Hippocampal formation (tissue), 2 donors: ENCODE results near the gene OBSCN.

Experiments used
- DNase-seq, 2 donors: peaks; one replicate each; lab custom pipeline; 2025; lab: John Stamatoyannopoulos, UW

OBSCN gene

DNA sequence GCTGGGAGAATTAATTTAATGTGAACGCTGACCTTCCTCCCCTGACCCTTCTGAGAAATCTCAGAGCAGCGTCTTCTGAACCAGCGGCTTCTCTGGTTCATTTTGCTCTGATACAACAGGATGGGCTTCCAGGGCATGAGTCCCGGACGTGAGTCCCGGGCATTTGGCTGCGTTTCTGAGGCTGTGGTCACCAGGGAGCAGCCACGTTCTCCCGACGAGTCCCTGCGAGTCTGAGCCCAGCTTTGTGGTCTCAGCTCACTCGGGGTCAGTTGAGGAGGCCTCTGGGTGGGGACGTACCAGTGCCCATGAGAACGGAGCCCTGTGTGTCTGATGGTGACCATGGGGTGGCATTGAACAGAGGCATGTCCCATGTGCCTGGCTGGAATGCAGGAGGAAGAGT, 17.7 kb upstream of the OBSCN start:
- no peak for DNase-seq

DNA sequence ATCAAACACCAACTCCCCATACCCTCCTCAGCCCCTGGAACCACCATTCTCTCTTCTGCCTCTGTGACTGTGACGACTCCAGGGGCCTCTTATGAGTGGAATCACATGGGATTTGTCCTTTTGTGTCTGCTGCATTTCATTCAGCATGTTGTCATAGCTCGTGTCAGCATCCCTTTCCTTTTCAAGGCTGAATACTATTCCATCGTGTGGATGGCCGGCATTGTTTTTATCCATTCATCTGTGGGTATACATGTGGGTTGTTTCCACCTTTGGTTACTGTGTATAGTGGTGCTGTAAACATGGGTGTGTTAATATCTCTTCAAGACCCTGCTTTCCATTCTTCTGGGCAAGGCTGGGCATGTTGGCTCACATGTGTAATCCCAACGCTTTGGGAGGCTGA, 17.1 kb upstream of the OBSCN start:
- no peak for DNase-seq

DNA sequence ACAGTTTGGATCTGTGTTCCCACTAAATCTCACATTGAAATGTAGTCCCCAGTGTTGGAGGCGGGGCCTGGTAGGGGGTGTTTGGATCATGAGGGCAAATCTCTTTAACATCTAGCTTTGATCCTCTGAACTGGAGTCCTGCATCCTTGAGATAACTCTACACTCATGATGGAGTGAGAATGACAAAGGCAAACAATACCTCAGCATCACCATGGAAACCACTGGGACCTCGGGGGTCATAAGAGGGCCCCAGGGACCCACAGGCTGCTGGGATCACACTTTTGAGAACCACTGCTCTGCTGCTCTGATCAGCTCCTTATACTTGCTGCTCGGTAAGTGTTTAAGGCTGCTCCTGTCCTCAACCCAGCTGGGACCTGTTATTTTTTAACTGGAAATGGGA, 13.4 kb upstream of the OBSCN start:
- DNase-seq, result no peak

DNA sequence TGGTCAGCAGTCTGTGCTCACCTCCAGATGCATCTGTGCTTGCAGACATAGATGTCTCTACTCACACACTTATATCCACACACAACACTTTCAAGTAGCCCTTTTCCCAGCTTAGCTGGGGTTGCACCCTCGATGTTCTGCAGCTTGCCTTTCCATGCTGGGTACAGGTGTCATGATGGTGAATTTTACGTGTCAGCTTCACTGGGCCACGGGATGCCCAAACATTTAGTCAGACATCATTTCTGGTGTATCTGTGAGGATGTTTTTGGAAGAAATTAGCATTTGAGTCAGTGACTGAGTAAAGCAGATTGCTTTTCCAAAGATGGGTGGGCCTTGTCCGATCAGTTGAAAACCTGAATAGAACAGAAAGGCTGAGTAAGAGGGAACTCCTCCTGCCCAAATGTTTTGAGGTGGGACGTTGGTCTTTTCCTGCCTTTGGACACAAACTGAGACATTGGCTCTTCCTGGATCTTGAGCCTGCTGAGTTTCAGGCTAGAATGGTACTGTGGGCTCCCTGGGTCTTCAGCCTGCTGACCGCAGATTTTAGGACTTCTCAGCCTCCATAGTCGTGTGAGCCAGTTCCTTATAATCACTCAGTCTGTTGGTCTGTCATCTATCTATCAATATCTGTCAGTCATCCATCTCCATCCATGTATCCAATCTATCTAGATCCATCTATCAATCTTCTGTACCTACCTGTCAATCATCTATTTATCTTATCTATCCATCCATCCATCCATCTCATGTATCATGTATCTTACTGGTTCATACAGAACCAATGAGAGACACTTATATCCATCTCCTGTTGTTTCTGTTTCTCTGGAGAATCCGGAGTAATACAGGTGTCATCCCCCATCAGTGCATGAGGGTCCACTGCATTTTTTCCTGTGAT, 12.7 kb upstream of the OBSCN start:
- DNase-seq, result no peak

- DNase-seq, result no peak
These were observed 10.2 kb upstream of the OBSCN start for GRCh38 chr1:228197555-228198147.

DNA sequence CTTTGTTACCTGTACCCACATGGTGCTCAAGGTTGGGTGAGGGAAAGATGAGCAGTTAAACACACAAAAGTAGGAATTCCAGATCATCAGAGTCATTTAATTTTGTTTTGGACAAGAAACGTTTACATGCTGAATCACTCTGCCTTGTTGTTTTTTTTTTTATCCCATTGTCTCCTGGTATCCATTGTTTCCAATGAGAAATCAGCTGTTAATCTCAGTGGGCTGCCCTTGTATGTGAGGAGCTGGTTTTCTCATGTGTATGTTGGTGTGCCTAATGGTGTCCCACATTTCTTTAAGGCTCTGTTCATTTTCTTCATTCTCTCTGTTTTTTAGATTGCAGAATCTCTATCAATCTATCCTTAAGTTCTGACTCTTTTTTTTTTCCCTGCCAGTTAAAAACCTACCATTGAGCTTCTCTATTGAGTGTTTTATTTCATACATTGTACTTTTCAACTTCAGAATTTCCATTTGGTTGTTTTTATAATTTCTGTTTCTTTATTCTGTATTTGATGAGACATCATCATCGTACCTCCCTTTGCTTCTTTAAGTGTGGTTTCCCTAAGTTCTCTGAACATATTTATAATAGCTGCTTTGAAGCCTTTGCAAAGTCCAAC, 8.8 kb upstream of the OBSCN start:
- DNase-seq, result no peak

GRCh38 chr1:228204958-228205357, 2.9 kb upstream of the OBSCN start:
- DNase-seq, result no peak

- DNase-seq, result no peak
These were observed 2.1 kb upstream of the OBSCN start for GRCh38 chr1:228205526-228206436.

- DNase-seq, result no peak
These were observed 1.1 kb upstream of the OBSCN start for GRCh38 chr1:228206582-228207351.

- DNase-seq, result no peak
These were observed 448 bp upstream of the OBSCN start for GRCh38 chr1:228207381-228207810.

GRCh38 chr1:228208831-228209551, 1.1 kb downstream of the OBSCN start:
- no peak for DNase-seq

DNA sequence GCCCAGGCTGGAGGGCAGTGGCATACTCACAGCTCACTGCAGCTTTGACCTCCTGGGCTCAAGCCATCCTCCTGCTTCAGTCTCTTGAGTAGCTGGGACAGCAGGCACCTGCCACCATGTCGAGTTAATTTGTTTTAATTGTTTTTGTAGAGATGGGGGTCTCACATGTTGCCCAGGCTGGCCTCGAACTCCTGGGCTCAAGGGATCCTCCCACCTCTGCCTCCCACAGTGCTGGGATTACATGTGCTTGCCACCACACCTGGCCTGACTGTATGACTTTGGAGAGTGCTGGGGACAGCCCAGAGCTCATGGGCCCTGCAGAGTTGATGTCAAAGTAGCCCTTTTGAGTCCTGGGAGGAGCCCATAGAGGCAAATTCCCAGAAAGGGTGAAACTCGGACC, 1.8 kb downstream of the OBSCN start:
- DNase-seq, result no peak

DNA sequence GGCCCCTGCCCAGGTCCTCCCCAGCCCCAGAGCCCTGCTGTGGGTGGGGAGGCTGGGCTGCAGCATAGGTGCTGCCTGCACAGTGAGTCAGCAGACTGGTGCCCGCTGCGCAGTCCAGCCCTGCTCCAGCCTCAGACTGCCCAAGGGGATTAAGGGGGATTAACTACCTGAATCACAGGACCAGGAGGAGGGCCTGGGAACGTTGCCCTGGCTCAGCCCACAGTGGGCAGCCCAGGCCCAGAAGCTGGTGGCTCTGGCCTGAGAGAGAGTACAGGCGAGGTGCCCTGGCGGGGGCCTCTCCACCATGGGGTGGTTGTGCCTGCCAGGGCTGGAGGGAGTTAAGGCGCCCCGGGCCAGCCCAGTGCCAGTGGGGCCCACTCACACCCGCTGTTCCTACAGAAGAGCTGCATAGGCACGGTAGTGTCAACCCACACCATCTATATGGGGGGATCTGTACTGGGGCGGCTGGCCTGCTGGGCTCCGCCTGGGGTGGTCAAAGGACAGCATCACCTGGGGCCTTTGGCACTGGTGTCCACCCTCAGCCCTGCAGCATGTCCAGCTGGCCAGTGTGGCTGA, 2.3 kb downstream of the OBSCN start:
- DNase-seq, result no peak

- DNase-seq, result no peak
These were observed 3.1 kb downstream of the OBSCN start for GRCh38 chr1:228210712-228211530.

DNA sequence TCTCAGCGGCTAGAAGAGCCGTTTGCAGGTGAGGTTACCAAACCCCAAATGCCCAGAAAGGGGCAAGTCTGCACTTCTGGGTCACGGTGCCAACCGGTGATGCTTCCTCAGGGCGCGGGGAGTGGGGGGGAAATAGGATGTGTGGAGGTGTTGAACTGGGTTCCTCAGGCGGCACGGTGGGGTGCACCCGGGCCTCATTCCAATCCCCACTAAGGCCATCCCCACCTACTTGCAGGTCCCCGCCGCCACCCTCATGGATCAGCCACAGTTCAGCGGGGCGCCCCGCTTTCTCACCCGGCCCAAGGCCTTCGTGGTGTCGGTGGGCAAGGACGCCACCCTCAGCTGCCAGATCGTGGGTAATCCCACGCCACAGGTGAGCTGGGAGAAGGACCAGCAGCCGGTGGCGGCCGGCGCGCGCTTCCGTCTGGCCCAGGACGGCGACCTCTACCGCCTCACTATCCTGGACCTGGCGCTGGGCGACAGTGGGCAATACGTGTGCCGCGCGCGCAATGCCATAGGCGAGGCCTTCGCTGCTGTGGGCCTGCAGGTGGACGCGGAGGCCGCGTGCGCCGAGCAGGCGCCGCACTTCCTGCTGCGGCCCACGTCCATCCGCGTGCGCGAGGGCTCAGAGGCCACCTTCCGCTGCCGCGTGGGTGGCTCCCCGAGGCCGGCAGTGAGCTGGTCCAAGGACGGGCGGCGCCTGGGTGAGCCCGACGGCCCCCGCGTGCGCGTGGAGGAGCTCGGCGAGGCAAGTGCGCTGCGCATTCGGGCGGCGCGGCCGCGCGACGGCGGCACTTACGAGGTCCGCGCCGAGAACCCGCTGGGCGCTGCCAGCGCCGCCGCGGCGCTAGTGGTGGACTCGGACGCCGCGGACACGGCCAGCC, 3.9 kb downstream of the OBSCN start:
- no peak for DNase-seq

- DNase-seq, result no peak
These were observed 4.6 kb downstream of the OBSCN start for GRCh38 chr1:228212415-228212965.

DNA sequence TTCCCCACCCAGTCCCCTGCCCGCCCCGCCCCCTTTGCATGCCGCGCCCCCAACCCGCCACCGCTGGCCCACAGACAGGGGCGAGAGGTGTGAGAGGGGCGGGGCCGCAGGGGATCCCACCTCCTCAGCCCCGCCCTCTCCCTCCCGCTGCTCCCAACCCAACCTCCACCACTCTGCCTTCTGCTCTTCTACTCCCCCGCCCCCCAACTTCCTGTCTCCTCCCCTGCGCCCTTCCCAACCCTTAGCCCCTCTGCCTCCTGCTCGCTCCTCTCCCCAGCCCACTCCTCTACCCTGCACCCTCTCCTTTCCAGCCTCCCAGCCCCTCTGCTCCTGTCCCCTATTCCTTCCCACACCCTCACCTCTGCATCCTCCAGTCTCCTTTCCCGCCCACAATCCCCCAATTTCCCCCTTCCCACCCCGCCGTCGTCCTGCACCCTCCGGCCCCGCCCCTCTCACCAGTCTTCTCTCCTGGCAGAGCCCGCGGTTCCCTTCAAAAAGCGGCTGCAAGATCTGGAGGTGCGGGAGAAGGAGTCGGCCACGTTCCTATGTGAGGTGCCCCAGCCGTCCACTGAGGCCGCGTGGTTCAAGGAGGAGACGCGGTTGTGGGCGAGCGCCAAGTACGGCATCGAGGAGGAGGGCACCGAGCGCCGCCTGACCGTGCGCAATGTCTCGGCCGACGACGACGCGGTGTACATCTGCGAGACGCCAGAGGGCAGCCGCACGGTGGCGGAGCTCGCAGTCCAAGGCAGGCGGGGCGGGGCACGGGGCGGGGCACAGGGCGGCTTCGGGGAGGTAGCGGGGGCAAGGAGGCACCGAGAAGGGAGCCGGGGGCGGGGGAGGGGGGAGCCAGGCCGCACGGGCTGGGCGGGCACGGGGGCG, 5.4 kb downstream of the OBSCN start:
- peak; percentile 30 to 34 for DNase-seq
